ENCODE results near the gene USP47.

DNA sequence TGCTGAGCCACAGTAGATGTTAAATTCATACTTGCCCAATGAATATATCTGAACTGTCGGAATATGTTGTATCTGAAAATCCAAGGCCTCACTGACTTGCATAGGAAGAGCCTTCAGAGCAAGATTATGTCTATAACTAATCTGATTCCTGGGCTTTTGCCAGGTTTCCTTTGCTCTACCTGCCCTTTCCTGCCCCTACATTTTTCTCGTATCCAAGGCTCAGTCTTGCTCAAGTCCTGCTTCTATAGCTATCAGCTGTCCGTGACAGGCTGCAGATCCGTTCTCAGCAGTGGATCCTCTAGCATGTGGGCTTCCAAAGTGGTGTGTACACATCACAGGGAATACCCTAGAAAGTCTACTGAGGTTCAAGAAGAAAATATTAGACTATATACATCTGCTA is 18.8 kb upstream of the USP47 start:
- TF ChIP-seq POLR2A (IDR thresholded peaks at IDR 0.05; ENCODE audit: control extremely low read depth in 1 of 2, low read depth in 2 of 2, low read length in 2 of 2) (no peak), BRCA1 (IDR thresholded peaks at IDR 0.05; ENCODE audit: low read depth, low read length) (no peak), EGR1 (IDR thresholded peaks at IDR 0.05; ENCODE audit: borderline replicate concordance, low read depth, low read length) (no peak), EP300 (IDR thresholded peaks at IDR 0.05; ENCODE audit: borderline replicate concordance in 1 of 2, low read depth in 2 of 2, low read length in 2 of 2) (no peak), EZH2 (IDR thresholded peaks at IDR 0.05; ENCODE audit: low read depth, low read length, severe bottlenecking) (no peak), KDM4A (IDR thresholded peaks at IDR 0.05; ENCODE audit: low read depth, low read length, severe bottlenecking) (no peak), KDM1A (IDR thresholded peaks at IDR 0.05; ENCODE audit: borderline replicate concordance, low read length) (no peak), POLR2AphosphoS5 (IDR thresholded peaks at IDR 0.05; ENCODE audit: low read depth, low read length) (no peak), CHD1 (IDR thresholded peaks at IDR 0.05; ENCODE audit: low read depth, low read length) (no peak)
- TF ChIP-seq, protein P1, sequence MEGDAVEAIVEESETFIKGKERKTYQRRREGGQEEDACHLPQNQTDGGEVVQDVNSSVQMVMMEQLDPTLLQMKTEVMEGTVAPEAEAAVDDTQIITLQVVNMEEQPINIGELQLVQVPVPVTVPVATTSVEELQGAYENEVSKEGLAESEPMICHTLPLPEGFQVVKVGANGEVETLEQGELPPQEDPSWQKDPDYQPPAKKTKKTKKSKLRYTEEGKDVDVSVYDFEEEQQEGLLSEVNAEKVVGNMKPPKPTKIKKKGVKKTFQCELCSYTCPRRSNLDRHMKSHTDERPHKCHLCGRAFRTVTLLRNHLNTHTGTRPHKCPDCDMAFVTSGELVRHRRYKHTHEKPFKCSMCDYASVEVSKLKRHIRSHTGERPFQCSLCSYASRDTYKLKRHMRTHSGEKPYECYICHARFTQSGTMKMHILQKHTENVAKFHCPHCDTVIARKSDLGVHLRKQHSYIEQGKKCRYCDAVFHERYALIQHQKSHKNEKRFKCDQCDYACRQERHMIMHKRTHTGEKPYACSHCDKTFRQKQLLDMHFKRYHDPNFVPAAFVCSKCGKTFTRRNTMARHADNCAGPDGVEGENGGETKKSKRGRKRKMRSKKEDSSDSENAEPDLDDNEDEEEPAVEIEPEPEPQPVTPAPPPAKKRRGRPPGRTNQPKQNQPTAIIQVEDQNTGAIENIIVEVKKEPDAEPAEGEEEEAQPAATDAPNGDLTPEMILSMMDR (IDR thresholded peaks at IDR 0.05; ENCODE audit: control extremely low read depth in 1 of 3, insufficient read depth in 1 of 3, low read depth in 1 of 3, low read length in 3 of 3), result no peak
- TF ChIP-seq, protein P2, sequence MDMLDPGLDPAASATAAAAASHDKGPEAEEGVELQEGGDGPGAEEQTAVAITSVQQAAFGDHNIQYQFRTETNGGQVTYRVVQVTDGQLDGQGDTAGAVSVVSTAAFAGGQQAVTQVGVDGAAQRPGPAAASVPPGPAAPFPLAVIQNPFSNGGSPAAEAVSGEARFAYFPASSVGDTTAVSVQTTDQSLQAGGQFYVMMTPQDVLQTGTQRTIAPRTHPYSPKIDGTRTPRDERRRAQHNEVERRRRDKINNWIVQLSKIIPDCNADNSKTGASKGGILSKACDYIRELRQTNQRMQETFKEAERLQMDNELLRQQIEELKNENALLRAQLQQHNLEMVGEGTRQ (IDR thresholded peaks at IDR 0.05; ENCODE audit: low read length), result no peak
- TF ChIP-seq, protein P3, sequence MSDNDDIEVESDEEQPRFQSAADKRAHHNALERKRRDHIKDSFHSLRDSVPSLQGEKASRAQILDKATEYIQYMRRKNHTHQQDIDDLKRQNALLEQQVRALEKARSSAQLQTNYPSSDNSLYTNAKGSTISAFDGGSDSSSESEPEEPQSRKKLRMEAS (IDR thresholded peaks at IDR 0.05), result no peak
